AG10803 (cell line): ENCODE data around the gene BCAS4.
"Not testable (repeated sequence)": the region's sequence is repeated elsewhere in the genome, so short reads cannot be mapped to it uniquely, and the experiment has no call there.

Source experiments
- DNase-seq: peaks from one replicate; pipeline ENCODE4 v3.0.0; 2010; ENCODE audit warnings: low read depth
- H3K4me3 ChIP-seq: 2 replicates; pipeline ENCODE4 v1.5.1; 2011; ENCODE audit warnings: mild to moderate bottlenecking, low read length, control low read depth
- CTCF ChIP-seq: conservative IDR thresholded peaks from 2 replicates; pipeline ENCODE4 v1.5.1; 2011; ENCODE audit warnings: mild to moderate bottlenecking, low read length, control low read depth, inconsistent platforms

The BCAS4 gene

GRCh38 chr20:50788045-50788991, 6.5 kb upstream of the BCAS4 start:
- DNase-seq = peak; percentile 79
- no peak overlapping the region for H3K4me3 ChIP-seq
- TF ChIP-seq CTCF = peak; percentile 72

GRCh38 chr20:50789968-50790650, 4.8 kb upstream of the BCAS4 start:
- no peak overlapping the region for H3K4me3 ChIP-seq
- no peak for DNase-seq
- no peak for TF ChIP-seq CTCF

DNA sequence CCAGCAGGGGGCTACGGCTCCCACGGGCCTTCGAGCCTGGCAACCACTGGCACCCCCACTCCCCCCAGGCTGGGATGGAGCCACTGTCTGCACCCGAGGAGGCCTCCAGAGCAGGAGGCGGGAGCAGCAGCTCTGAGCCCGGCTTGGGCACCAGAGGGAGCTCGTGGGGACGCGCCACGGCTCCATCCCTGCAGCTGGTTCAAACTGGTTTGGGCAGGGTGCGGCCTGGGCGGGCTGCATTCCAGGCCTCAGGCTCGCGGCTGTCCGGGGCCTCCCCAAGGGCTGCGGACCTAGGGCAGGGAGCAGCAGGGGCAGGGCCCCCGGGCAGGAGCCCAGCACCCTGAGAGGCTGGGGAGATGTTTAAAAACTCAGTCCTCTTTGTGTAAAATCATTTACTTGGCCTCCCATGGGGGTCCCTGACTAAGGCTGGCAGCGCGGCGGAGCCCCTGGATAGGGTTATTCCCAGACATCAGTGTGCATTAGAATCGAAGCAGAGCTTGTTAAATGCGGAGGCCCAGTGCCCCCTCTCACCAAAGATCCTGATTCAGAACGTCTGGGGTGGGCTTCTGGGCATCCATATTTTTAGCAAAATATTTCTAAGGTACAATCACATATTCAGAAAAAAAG, 4.1 kb upstream of the BCAS4 start:
- peak; percentile 91 for DNase-seq
- peak; percentile 80 for TF ChIP-seq CTCF
- no peak overlapping the region; the same call in 1 of the 2 replicates for H3K4me3 ChIP-seq

DNA sequence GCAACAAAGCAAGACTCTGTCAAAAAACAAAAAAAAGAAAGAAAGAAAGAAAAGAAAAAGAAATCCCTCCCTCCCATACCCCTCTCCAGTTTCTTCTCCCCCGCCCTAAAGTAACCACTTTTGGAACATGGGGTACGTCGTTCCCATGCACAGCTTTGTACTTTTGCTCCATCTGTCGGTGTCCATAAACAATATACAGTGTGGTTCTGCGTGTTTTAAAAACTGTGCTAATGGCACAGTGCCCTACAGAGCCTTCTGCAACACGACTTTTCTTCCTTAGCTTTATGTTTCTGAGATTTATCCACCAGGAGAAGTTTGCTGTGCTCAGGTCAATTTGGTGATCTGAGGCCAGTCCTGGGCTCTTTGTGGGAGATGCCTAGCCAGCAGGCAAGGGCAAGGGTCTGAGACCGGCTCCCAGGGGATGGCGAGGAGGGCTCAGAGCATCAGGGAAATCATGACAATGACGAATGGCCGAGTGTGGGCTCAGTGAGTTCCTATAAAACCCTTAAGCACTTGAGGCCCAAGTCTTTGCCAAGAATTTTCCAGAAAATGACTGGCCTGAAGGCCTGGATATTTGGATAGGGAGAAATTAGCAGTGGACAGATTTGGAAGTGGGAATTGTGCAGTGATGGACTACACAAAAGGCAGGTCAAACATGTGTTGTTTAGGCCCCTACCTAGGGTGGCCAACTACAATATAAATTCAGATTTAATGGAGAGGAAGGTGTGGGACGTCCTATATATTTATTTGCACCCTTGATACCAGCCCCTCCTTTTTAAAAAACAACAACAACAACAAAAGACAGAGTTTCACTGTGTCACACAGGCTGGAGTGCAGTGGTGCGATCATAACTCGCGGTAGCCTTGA, 1.9 kb upstream of the BCAS4 start:
- TF ChIP-seq CTCF = no peak
- no peak for DNase-seq
- H3K4me3 ChIP-seq = no peak overlapping the region

GRCh38 chr20:50793575-50794016, 1.3 kb upstream of the BCAS4 start:
- peak; percentile 26 for DNase-seq
- H3K4me3 ChIP-seq = not testable (repeated sequence)

GRCh38 chr20:50794181-50794845, 548 bp upstream of the BCAS4 start:
- DNase-seq = no peak
- TF ChIP-seq CTCF = no peak

More at GRCh38 chr20:50794181-50794845, 548 bp upstream of the BCAS4 start:
- peak overlapping the region; percentile 34 for H3K4me3 ChIP-seq
